Pancreas (tissue), 10 donors: ENCODE data around the gene ATRN. TPM values are rescaled to one million over a fixed set of nuclear protein-coding genes. Genes with fewer than 3 reads are reported as not detected.
"Not testable (repeated sequence)": the region's sequence is repeated elsewhere in the genome, so short reads cannot be mapped to it uniquely, and the experiment has no call there.

Experiments used
- ATAC-seq, 4 donors: fragments of 200-7000 bp; cut with Tn5 transposase; one replicate each; pipeline versions ENCODE4 v1.8.0 to v1.9.1; 2020; ENCODE audit warnings: mild to moderate bottlenecking in 4 of 4, moderate library complexity in 4 of 4
- DNase-seq, 6 donors: peaks; one replicate each; pipeline ENCODE4 v3.0.0-alpha.2; 2020
- FAIRE-seq: peaks from 2 replicates; lab custom pipeline; 2012; peaks lifted over from hg19 to GRCh38; lab: Jason Lieb, UNC
- H3K27ac ChIP-seq, 4 donors: fragments of 200-600 bp; sonication (generic); 1 replicate in 3 of 4; 2 replicates in 1 of 4; pipeline versions ENCODE4 v1.5.0 to v1.8.0; 2020
- H3K27me3 ChIP-seq, 4 donors: fragments of 200-600 bp; one replicate each; pipeline ENCODE4 v1.8.0; 2021
- H3K36me3 ChIP-seq, 3 donors: fragments of 200-600 bp; sonication (generic) in 1 of 3; one replicate each; pipeline versions ENCODE4 v1.5.0 to v1.8.0; 2020 to 2021
- H3K4me1 ChIP-seq, 3 donors: fragments of 200-600 bp; one replicate each; pipeline ENCODE4 v1.8.0; 2021
- H3K4me3 ChIP-seq, 4 donors: fragments of 200-600 bp; sonication (generic) in 2 of 4; one replicate each; pipeline versions ENCODE4 v1.5.0 to v1.8.0; 2020 to 2021
- H3K9me3 ChIP-seq, 4 donors: fragments of 200-600 bp; one replicate each; pipeline ENCODE4 v1.8.0; 2021
- WGBS, 2 donors: extraction: QIAGEN DNeasy Blood & Tissue Kit; methylation state at CpG; one replicate each; pipeline ENCODE4 v1.1.7; 2013; 5-methylcytosine and 5-hydroxymethylcytosine counted together
- intact Hi-C, 3 donors: fragments of 100-400 bp; cut with DNase I; formaldehyde crosslinking; loops; one replicate each; pipeline versions ENCODE4 v1.11.1 to v1.14.2; 2022
- polyA plus RNA-seq, 2 donors: library from polyadenylated mRNA; stranded (reverse); fragments of 200-250 nt; gene quantifications; one replicate each; pipeline ENCODE4 v1.2.3, GENCODE V29; 2013
- total RNA-seq, 6 donors: library from RNA; stranded (reverse); fragmentation: NEBNext Ultra II Directional in 4 of 6; extraction: Animal tissue kit (Norgen Biotek cat#: 25700) in 4 of 6; gene quantifications; one replicate each; pipeline versions ENCODE4 v1.2.1 to v1.2.4, GENCODE V29; 2021 to 2023
- TF ChIP-seq, protein P1 (sequence below), 4 donors: fragments of 200-600 bp; sonication (generic) in 3 of 4; IDR thresholded peaks; one replicate each; pipeline versions ENCODE4 v1.5.0 to v1.8.0; 2021; ENCODE audit warnings: antibody characterized with exemption in 4 of 4
- donor health status: healthy with polysubstance abuse.
- donor health status: DM: no; HTN: no; CAD: no; lungs with moderate emphysema.
- donor health status: DM: no; HTN: no; CAD: no.
- donor health status: control.
- donor health status: control.
- donor health status: Bipolar disorder and iron deficiency.
- donor health status: DM: yes; HTN: yes; CAD: no.
- donor health status: DM: no; HTN: no; CAD: no.
- donor health status: DM: no; HTN: no; CAD: no.
- donor health status: DM: yes; HTN: yes; CAD: no.

ATRN gene
- total and polyA plus RNA-seq, 8 donors, result 3.6 to 30.4 (median 20.6) TPM

- no peaks in the 10 kb centered on the region for H3K36me3 ChIP-seq
- intact Hi-C loops, result no loop called here
- TF ChIP-seq, protein P1, sequence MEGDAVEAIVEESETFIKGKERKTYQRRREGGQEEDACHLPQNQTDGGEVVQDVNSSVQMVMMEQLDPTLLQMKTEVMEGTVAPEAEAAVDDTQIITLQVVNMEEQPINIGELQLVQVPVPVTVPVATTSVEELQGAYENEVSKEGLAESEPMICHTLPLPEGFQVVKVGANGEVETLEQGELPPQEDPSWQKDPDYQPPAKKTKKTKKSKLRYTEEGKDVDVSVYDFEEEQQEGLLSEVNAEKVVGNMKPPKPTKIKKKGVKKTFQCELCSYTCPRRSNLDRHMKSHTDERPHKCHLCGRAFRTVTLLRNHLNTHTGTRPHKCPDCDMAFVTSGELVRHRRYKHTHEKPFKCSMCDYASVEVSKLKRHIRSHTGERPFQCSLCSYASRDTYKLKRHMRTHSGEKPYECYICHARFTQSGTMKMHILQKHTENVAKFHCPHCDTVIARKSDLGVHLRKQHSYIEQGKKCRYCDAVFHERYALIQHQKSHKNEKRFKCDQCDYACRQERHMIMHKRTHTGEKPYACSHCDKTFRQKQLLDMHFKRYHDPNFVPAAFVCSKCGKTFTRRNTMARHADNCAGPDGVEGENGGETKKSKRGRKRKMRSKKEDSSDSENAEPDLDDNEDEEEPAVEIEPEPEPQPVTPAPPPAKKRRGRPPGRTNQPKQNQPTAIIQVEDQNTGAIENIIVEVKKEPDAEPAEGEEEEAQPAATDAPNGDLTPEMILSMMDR (IDR thresholded peaks at IDR 0.05), result no peak
- 92 to 94% methylated on average over 2 of the region's 2 CpGs for WGBS, 2 donors
- H3K9me3 ChIP-seq, result no peaks in the 10 kb centered on the region
- no peak overlapping the region for H3K27ac ChIP-seq
- H3K4me1 ChIP-seq, result peaks cover 0 to 14% (median 8%) of the 10 kb centered on the region in 3 donors
- no peak overlapping the region for H3K4me3 ChIP-seq
- no peak for DNase-seq
- no peaks in the 10 kb centered on the region for H3K27me3 ChIP-seq
- ATAC-seq, result no peak
- FAIRE-seq, result no peak
These were observed 38.2 kb downstream of the ATRN start for GRCh38 chr20:3509064-3509463.

DNA sequence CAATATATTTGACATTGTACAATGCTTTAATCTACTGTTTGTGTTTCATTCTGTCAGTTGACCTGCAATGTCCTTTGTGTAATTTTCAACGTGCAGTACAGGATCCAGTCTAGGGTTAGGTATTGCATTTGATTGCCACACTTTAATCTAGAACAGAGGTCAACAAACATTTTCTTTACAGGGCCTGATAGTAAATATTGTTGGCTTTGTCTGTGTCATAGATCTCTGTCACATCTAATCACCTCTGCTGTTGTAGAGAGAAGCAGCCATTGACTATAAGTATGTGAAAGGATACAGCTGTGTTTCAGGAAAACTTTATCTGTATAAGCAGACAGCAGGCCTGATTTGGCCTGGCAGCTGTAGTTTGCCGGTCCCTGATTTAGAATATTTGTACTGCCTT, 39.3 kb downstream of the ATRN start:
- ATAC-seq (peak; percentile 86 to 92 (median 90)), DNase-seq (no peak), FAIRE-seq (no peak)
- Histone ChIP-seq H3K36me3 (no peaks in the 10 kb centered on the region), H3K27me3 (no peaks in the 10 kb centered on the region), H3K9me3 (no peaks in the 10 kb centered on the region), H3K27ac (peak overlapping the region in 2 of 4 donors; percentile 0), H3K4me3 (no peak overlapping the region), H3K4me1 (peaks cover 0 to 14% (median 8%) of the 10 kb centered on the region in 3 donors)
- intact Hi-C loops, result no loop called here
- TF ChIP-seq, protein P1 (IDR thresholded peaks at IDR 0.05), result no peak
- WGBS, 2 donors, result 11 to 13% methylated on average over 2 of the region's 2 CpGs

DNA sequence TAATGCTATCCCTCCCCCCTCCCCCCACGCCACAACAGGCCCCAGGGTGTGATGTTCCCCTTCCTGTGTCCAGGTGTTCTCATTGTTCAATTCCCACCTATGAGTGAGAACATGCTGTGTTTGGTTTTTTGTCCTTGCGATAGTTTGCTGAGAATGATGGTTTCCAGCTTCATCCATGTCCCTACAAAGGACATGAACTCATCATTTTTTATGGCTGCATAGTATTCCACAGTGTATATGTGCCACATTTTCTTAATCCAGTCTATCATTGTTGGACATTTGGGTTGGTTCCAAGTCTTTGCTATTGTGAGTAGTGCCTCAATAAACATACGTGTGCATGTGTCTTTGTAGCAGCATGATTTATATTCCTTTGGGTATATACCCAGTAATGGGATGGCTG, 41.4 kb downstream of the ATRN start:
- H3K4me3 ChIP-seq, FAIRE-seq, intact Hi-C loops, DNase-seq, ATAC-seq, H3K9me3 ChIP-seq, H3K27ac ChIP-seq, H3K36me3 ChIP-seq, H3K27me3 ChIP-seq: not testable (repeated sequence)
- peaks cover 0 to 14% (median 8%) of the 10 kb centered on the region in 3 donors for H3K4me1 ChIP-seq
- WGBS, 2 donors, result 85 to 91% methylated on average over 3 of the region's 3 CpGs

- intact Hi-C loops, result no loop called here
- H3K36me3 ChIP-seq, result no peaks in the 10 kb centered on the region
- no peaks in the 10 kb centered on the region for H3K9me3 ChIP-seq
- DNase-seq (no peak), FAIRE-seq (no peak), ATAC-seq (no peak)
- 85 to 91% methylated on average over 3 of the region's 3 CpGs for WGBS, 2 donors
- H3K27ac ChIP-seq, result no peak overlapping the region
- peaks cover 0 to 14% (median 8%) of the 10 kb centered on the region in 3 donors for H3K4me1 ChIP-seq
- no peak overlapping the region for H3K4me3 ChIP-seq
- TF ChIP-seq, protein P1 (IDR thresholded peaks at IDR 0.05), result no peak
- no peaks in the 10 kb centered on the region for H3K27me3 ChIP-seq
These were observed 43.3 kb downstream of the ATRN start for GRCh38 chr20:3514012-3514642.

- WGBS, 2 donors, result 83 to 85% methylated on average over 3 of the region's 3 CpGs
- no peaks in the 10 kb centered on the region for H3K27me3 ChIP-seq
- ATAC-seq, result no peak
- TF ChIP-seq, protein P1 (IDR thresholded peaks at IDR 0.05), result no peak
- intact Hi-C loops, result no loop called here
- no peak for DNase-seq
- no peak overlapping the region for H3K4me3 ChIP-seq
- no peak for FAIRE-seq
- H3K4me1 ChIP-seq, result peaks cover 0 to 10% (median 6%) of the 10 kb centered on the region in 3 donors
- no peaks in the 10 kb centered on the region for H3K9me3 ChIP-seq
- H3K36me3 ChIP-seq, result no peaks in the 10 kb centered on the region
- H3K27ac ChIP-seq, result no peak overlapping the region
These were observed 44.8 kb downstream of the ATRN start for GRCh38 chr20:3515379-3516170.
